ENCODE measurements around the gene ABCC11.

GRCh38 chr16:48294724-48295123 lies 47.4 kb upstream of the ABCC11 start:
- TF ChIP-seq POLR2AphosphoS5 (IDR thresholded peaks at IDR 0.05): no peak
- TF ChIP-seq CTCF (IDR thresholded peaks at IDR 0.05): no peak
- no peak for TF ChIP-seq POLR2A (IDR thresholded peaks at IDR 0.05)

Measured in prostate gland (tissue), 2 donors.